Ishikawa (cell line): ENCODE measurements around the gene CYB5D1.

Source experiments
- CEBPB ChIP-seq: IDR thresholded peaks from 2 replicates; pipeline ENCODE4 v1.6.1; 2012
- EP300 ChIP-seq: IDR thresholded peaks from 2 replicates; pipeline ENCODE4 v1.6.1; 2012; ENCODE audit warnings: borderline replicate concordance
- FOXM1 ChIP-seq: IDR thresholded peaks from 2 replicates; pipeline ENCODE4 v1.6.1; 2012; ENCODE audit warnings: low read depth, borderline replicate concordance
- MAX ChIP-seq: IDR thresholded peaks from 2 replicates; pipeline ENCODE4 v1.6.1; 2012
- NFIC ChIP-seq: IDR thresholded peaks from 2 replicates; pipeline ENCODE4 v1.6.1; 2012
- RAD21 ChIP-seq: IDR thresholded peaks from 2 replicates; pipeline ENCODE4 v1.6.1; 2012; ENCODE audit warnings: low read depth
- REST ChIP-seq: IDR thresholded peaks from 2 replicates; pipeline ENCODE4 v1.6.1; 2012; ENCODE audit warnings: low read depth, mild to moderate bottlenecking
- TAF1 ChIP-seq: IDR thresholded peaks from 2 replicates; pipeline ENCODE4 v1.6.1; 2012; ENCODE audit warnings: low read depth, mild to moderate bottlenecking
- TCF12 ChIP-seq: IDR thresholded peaks from 2 replicates; pipeline ENCODE4 v1.6.1; 2012; ENCODE audit warnings: low read depth
- USF1 ChIP-seq: IDR thresholded peaks from 2 replicates; pipeline ENCODE4 v1.6.1; 2012
- YY1 ChIP-seq: IDR thresholded peaks from 2 replicates; pipeline ENCODE4 v1.6.1; 2012; ENCODE audit warnings: low read depth
- ZBTB7A ChIP-seq: IDR thresholded peaks from 2 replicates; pipeline ENCODE4 v1.6.1; 2012; ENCODE audit warnings: low read depth

- TF ChIP-seq YY1 (no peak), USF1 (no peak), REST (no peak), RAD21 (peak; percentile 81), EP300 (no peak), MAX (no peak), NFIC (no peak), TCF12 (no peak), TAF1 (no peak), CEBPB (no peak), FOXM1 (no peak), ZBTB7A (no peak)
Measured at GRCh38 chr17:7862692-7863437, 5.1 kb downstream of the CYB5D1 start.
